Neutrophil (primary cell): ENCODE measurements around the gene CAPN10.

Experiments used
- H3K27ac ChIP-seq: fragments of 200-600 bp; sonication (generic); 2 replicates; pipeline ENCODE4 v1.5.1; 2016; ENCODE audit warnings: mild to moderate bottlenecking, moderate library complexity
- H3K27me3 ChIP-seq: fragments of 200-600 bp; sonication (generic); 2 replicates; pipeline ENCODE4 v1.6.0; 2016; ENCODE audit warnings: mild to moderate bottlenecking
- H3K36me3 ChIP-seq: fragments of 200-600 bp; sonication (generic); 2 replicates; pipeline ENCODE4 v1.5.1; 2017
- H3K4me1 ChIP-seq, 2 experiments: fragments of 200-600 bp in 1 of 2; sonication (generic) in 1 of 2; 1 replicate in 1 of 2; 2 replicates in 1 of 2; pipeline versions ENCODE4 v1.5.1 to v1.6.1; 2013 to 2016; ENCODE audit warnings: low read depth in 1 of 2, low read length in 1 of 2, mild to moderate bottlenecking in 1 of 2, moderate library complexity in 1 of 2; ENCODE audit not compliant: control insufficient read depth in 1 of 2, insufficient read depth in 1 of 2
- H3K4me3 ChIP-seq, 2 experiments: fragments of 200-600 bp in 1 of 2; sonication (generic) in 1 of 2; 1 replicate in 1 of 2; 2 replicates in 1 of 2; pipeline ENCODE4 v1.5.1; 2013 to 2016; ENCODE audit warnings: low read depth in 1 of 2, low read length in 1 of 2, mild to moderate bottlenecking in 1 of 2, moderate library complexity in 1 of 2
- H3K9me3 ChIP-seq: fragments of 200-600 bp; sonication (generic); 2 replicates; pipeline ENCODE4 v1.5.1; 2016
- TF ChIP-seq, protein P1 (sequence below): fragments of 200-600 bp; sonication (generic); IDR thresholded peaks from 2 replicates; pipeline ENCODE4 v1.5.1; 2016; ENCODE audit warnings: antibody characterized with exemption

CAPN10 gene

DNA sequence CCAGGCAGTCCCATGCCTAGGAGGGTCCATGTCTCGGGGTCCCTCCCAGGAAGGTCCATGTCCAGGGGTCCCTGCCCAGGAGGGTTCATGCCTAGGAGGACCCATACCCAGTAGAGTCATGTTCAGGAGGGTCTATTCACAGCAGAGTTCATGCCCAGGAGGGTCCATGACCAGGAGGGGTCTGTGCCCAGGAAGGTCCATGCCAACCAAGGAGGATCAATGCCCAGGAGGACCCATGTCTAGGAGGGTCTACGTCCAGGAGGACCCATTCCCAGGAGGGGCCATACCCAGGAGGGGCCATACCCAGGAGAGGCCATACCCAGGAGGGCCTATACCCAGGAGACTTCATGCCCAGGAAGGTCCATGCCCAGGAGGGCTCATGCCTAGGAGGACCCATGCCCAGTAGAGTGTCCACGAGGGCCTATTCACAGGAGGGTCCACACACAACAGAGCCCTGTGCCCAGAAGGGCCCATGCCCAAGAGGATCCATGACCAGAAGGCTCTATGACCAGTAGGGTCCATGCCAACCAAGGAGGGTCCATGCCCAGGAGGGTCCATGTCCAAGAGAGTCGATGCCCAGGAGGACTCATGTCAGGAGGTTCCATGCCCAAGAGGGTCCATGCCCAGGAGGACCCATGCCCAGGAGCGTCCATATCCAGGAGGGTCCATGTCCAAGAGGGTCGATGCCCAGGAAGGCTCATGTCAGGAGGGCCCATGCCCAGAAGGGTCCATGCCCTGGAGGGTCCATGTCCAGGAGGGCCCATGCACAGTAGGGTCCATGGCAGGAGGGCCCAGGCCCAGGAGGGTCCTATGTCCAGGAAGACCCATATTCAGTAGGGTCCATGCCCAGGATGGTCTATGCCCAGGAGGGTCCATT, 48.8 kb downstream of the CAPN10 start:
- TF ChIP-seq, protein P1, sequence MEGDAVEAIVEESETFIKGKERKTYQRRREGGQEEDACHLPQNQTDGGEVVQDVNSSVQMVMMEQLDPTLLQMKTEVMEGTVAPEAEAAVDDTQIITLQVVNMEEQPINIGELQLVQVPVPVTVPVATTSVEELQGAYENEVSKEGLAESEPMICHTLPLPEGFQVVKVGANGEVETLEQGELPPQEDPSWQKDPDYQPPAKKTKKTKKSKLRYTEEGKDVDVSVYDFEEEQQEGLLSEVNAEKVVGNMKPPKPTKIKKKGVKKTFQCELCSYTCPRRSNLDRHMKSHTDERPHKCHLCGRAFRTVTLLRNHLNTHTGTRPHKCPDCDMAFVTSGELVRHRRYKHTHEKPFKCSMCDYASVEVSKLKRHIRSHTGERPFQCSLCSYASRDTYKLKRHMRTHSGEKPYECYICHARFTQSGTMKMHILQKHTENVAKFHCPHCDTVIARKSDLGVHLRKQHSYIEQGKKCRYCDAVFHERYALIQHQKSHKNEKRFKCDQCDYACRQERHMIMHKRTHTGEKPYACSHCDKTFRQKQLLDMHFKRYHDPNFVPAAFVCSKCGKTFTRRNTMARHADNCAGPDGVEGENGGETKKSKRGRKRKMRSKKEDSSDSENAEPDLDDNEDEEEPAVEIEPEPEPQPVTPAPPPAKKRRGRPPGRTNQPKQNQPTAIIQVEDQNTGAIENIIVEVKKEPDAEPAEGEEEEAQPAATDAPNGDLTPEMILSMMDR, result no peak
- Histone ChIP-seq H3K4me1 (no peaks in the 10 kb centered on the region), H3K4me3 (no peak overlapping the region), H3K27me3 (no peaks in the 10 kb centered on the region), H3K27ac (no peak overlapping the region), H3K36me3 (no peaks in the 10 kb centered on the region), H3K9me3 (no peaks in the 10 kb centered on the region)

DNA sequence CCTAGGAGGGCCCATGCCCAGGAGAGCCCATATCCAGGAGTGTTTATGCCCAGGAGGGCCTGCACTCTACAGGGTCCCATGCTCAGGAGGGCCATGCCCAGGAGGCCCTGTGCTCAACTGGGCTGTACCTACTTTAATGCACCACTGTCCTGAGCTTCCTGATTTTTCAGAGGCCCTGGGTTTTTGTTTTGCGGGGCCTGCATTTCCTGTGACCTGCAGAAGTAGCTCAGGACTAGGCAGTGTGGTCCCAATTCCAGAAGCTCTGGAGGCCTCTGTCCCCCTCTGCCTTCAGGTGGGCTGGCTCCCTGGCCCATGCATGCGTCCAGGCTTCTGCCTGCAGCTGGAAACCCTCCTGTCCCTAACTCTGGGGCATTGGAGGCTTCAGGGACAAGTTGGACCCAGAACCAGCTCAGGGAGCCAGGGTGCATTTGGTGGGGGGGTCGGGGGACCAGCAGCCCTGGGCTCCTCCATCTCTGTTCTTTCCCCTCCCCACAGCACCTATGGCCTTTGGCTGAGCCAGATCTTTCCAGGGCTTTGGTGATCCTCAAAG, 49.5 kb downstream of the CAPN10 start:
- Histone ChIP-seq H3K36me3 (no peaks in the 10 kb centered on the region), H3K27ac (no peak overlapping the region), H3K4me1 (no peaks in the 10 kb centered on the region), H3K4me3 (no peak overlapping the region), H3K9me3 (no peaks in the 10 kb centered on the region), H3K27me3 (no peaks in the 10 kb centered on the region)
- TF ChIP-seq, protein P1, result no peak

DNA sequence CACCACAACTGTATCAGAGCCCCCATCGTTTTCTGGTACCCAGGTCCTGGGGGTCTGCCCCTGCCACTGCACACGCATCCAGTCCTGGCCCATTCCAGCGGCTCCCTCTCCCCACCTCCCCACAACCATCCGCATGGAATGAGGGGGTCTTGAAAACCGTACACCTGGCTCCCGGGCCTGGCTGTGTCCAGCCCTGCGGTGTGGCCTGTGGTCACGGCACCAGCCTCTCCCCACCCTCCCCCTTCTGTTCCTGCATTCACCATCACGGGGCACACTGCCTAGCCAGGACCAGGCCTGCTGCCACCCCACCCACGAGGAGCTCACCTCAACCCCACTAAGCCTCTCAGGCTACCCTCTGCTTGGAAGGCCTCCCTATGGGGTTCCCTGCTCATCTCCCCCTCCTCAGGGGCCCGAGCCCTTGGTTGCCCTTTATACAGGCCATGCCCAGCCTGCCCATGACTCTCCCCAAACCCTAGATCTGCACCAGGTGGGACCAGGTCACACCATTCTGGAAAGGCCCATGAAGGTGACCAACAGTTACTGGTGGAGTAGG, 50.1 kb downstream of the CAPN10 start:
- H3K27me3 ChIP-seq, result no peaks in the 10 kb centered on the region
- TF ChIP-seq, protein P1, result no peak
- no peak overlapping the region for H3K4me3 ChIP-seq
- H3K9me3 ChIP-seq, result no peaks in the 10 kb centered on the region
- H3K27ac ChIP-seq, result no peak overlapping the region
- H3K4me1 ChIP-seq, result no peaks in the 10 kb centered on the region
- H3K36me3 ChIP-seq, result no peaks in the 10 kb centered on the region

DNA sequence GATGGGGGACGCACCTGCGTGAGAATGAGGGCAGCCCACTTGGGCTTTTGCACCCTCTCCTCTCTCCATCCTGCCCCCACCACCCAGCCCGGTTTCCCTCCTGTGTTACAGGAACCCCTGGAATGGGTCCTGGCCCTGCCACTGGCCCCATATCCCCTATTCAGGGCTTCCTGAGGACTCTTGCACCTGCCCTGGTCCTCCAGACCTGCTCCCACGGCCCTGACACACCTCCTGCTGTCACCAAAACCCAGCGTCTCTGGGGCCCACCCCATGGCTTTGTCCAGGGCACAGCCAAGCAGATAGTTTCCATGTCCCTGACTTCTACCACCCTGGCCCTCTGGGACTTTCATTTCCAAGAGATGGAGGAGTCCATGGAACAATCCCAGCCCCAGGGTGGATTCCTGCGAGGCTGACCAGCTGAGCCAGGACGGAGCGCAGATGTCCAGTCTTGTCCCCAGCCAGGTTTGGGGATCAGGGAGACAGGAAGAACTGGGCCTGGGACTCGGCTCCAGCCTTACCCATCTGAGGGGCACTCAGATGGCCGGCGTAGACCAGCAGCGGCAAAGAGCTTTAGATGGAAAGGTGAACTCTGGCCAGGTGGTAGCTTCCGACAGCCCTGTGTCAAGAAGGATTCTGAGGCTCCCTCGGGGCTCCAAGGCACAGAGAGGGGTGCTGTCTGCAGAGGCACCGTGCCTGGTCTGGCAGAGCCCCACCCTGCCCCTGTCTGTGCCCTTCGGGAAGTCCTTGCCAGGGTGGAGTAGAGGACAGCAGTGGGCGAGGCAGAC, 50.8 kb downstream of the CAPN10 start:
- Histone ChIP-seq H3K36me3 (no peaks in the 10 kb centered on the region), H3K9me3 (no peaks in the 10 kb centered on the region), H3K27me3 (no peaks in the 10 kb centered on the region), H3K4me1 (no peaks in the 10 kb centered on the region), H3K27ac (no peak overlapping the region), H3K4me3 (no peak overlapping the region)
- TF ChIP-seq, protein P1, result no peak

DNA sequence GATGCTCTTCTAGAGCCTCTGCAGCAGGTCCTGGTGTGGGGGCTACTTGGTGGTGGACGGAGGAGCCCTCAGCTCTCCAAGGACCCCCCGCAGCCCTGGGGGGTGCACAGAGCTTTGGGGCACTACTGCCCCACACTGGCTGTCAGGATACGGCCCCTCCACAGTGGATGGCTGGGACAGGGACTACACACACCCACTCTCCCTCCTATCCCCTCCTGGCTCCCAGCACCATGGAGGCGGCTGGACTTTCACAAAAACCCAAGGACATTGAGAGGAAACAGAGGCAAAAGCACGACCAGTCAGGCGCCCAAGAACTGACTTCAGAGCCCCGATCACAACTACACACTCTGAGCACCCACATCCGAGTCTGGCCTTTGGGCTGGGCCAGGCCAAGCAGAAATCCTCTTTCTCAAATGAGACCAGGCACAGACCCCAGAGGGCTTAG, 51.4 kb downstream of the CAPN10 start:
- H3K4me3 ChIP-seq, result no peak overlapping the region
- H3K4me1 ChIP-seq, result no peaks in the 10 kb centered on the region
- no peak overlapping the region for H3K27ac ChIP-seq
- no peaks in the 10 kb centered on the region for H3K27me3 ChIP-seq
- TF ChIP-seq, protein P1, result no peak
- H3K9me3 ChIP-seq, result no peaks in the 10 kb centered on the region
- no peaks in the 10 kb centered on the region for H3K36me3 ChIP-seq
